B cell (primary cell): ENCODE data around the gene EXOC1. TPM values are rescaled to one million over a fixed set of nuclear protein-coding genes. Genes with fewer than 3 reads are reported as not detected.

Source experiments
- polyA plus RNA-seq: library from polyadenylated mRNA; depleted of rRNA; stranded (reverse); fragments of >200 nt; gene quantifications from 2 replicates; pipeline ENCODE4 v1.2.3, GENCODE V29; 2012
- small RNA-seq: library from RNA; depleted of rRNA; stranded (forward); fragments of <200 nt; gene quantifications from one replicate; pipeline ENCODE3, GENCODE V24; 2012; ENCODE audit warnings: low replicate concordance, low read depth; ENCODE audit not compliant: insufficient read length
- total RNA-seq, 2 donors: library from RNA; stranded (reverse); fragments of 120-200 nt in 1 of 2; gene quantifications; 1 replicate in 1 of 2; 2 replicates in 1 of 2; pipeline versions ENCODE4 v1.2.3 to v1.2.4, GENCODE V29; 2013 to 2022

The EXOC1 gene
- total and polyA plus RNA-seq, 2 donors (not counting 1 experiment from before 2014, with no cell fraction given), result 10.0 to 42.5 TPM

Small RNA genes within 50 kb of the gene (small RNA-seq; reads per million reads assigned to genes)
- gene RNU6-652P, result not detected

Other genes with a start within 250 kb of the EXOC1 start
- gene NMU, start 217.3 kb upstream of the EXOC1 start, total RNA-seq, result not detected in 2 replicates
- gene NMU, start 217.3 kb upstream of the EXOC1 start, polyA plus RNA-seq, result not detected in 2 replicates
- not detected in 2 replicates for gene EXOC1L, start 33.9 kb upstream of the EXOC1 start, total RNA-seq
- gene EXOC1L, start 33.9 kb upstream of the EXOC1 start, polyA plus RNA-seq, result not detected in 2 replicates
- 39.4 and 41.0 TPM in 2 replicates for gene CEP135, start 95.3 kb downstream of the EXOC1 start, total RNA-seq
- gene CEP135, start 95.3 kb downstream of the EXOC1 start, polyA plus RNA-seq, result 6.4 and 18.1 TPM in 2 replicates